HG03097 (cell line): ENCODE data around the gene GP9.

Experiments
- ATAC-seq: cut with Tn5 transposase; IDR thresholded peaks from one replicate; pipeline ENCODE4 v1.9.1; 2021; ENCODE audit not compliant: unreplicated experiment, low FRiP score

Gene GP9

DNA sequence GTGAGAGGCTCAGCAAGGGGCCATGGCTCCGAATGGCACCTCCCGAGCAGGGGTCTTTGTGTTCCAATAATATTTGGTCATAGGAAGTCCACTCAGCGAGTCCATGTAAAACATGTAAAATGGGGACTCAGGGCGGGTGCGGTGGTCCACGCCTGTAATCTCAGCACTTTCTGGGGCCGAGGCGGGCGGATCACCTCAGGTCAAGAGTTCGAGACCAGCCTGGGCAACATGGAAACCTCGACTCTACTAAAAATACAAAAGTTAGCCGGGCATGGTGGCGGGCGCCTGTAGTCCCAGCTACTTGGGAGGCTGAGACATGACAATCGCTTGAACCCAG lies 33.1 kb upstream of the GP9 start:
- ATAC-seq = no peak

- ATAC-seq = no peak
Observed at GRCh38 chr3:129028866-129029265, 31.7 kb upstream of the GP9 start.

- no peak for ATAC-seq
Observed at GRCh38 chr3:129030611-129031010, 30.0 kb upstream of the GP9 start.

DNA sequence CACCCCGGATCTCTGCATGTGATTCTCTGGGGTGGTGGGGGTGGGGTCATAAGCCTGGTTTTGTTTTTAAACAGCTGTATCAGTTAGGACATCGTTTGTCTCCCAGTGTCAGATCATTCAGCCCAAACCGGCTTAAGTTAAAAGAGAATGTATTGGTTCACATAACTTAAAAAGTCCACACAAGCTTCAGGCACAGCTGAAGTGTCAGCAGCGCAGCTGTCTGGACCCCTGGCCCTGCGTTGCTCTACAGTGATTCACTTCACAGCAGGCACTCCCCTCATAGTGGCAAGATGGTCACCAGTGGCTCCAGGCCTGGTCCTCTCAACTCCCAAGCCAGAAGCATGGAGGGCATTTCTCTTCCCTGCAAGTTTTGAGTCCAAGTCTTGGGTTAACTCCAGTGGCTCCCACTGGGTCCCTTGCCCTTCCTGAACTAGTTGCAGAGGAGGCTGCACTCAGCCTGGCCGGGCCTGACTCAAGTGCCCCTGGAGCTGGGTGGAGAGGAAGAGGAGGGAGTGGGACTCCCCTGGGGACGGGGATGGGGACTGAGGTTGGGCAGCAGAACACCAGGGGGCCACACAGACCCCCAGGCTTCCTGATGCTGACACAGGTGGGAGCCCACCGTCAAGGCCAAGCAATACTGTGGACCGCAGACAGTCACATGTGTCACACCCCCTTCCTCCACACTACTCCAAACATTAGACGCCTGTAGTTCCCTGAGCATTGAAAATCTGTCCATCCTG lies 28.9 kb upstream of the GP9 start:
- no peak for ATAC-seq

- ATAC-seq = no peak
Observed at GRCh38 chr3:129032716-129033115, 27.9 kb upstream of the GP9 start.

GRCh38 chr3:129033151-129033550 lies 27.4 kb upstream of the GP9 start:
- no peak for ATAC-seq

DNA sequence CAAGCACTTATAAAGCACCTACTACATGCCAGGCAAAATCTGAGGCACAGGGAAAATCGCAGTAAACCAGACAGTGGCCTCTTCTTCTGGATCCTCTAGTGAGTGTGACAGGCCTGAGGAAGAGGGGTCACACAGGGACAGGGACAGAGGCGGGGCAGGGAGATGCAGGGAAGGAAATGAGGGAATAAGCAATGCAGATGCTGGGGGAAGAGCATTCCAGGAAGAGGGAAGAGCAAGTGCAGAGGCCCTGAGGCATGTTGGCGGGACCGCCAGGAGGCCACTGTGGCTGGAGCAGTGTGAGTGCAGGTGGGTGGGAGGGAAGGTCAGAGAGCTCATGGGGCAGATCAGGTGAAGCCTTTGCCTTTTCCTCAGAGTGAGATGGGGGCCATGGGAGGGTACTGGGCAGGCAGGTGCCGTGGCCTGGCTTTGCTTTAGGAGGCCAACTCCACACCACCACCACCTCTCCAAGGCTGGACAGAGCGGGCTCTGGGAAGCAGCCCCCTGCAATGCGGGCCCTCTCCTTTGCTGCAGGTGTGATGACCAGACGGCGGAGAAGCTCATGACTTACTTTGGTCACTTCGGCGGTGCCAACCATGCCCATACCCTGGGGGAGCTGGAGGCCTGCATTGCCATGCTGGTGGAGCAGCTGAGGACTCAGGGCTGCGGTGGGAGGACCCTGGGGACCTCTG lies 26.8 kb upstream of the GP9 start:
- ATAC-seq = no peak

GRCh38 chr3:129034642-129035041 lies 25.9 kb upstream of the GP9 start:
- ATAC-seq = no peak

DNA sequence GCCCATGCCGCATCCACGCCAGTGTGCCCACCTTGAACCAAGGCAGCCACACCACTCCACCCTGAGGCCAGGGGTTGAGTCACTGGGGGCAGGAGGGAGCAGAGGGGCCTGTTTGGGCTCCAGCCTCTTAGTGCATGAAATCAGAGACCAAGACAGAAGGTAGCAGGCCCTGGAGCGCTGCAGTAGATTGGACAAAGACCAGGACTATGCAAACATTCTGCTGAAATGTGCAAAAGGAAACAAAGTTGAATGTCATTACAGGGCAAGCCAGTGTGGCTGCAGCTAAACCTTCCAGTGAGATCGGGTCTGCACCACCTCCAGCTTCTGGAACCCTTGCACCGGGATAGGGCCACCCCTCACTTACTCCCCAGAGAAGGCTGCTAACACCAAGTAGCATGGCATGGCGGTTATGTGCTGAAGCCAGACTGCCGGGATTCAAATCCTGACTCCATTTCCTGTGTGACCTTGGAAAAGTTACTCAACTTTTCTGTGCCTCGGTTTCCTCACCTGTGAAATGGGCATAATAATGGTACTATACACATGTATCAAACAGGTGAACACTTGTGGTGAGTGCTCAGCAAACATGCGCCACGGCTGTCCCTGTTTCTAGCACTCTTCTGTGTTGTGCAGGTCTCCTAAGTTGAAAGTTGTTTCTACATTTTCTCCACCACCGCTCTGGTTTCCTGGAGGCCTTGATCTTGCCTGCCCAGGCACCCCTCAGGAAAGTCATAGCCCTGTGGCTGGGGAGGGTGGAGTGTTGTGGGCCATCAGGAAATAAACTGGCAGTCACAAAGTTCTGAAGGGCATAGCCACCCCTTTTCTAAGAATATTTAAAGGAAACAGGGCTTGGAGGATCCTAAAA lies 25.0 kb upstream of the GP9 start:
- no peak for ATAC-seq

DNA sequence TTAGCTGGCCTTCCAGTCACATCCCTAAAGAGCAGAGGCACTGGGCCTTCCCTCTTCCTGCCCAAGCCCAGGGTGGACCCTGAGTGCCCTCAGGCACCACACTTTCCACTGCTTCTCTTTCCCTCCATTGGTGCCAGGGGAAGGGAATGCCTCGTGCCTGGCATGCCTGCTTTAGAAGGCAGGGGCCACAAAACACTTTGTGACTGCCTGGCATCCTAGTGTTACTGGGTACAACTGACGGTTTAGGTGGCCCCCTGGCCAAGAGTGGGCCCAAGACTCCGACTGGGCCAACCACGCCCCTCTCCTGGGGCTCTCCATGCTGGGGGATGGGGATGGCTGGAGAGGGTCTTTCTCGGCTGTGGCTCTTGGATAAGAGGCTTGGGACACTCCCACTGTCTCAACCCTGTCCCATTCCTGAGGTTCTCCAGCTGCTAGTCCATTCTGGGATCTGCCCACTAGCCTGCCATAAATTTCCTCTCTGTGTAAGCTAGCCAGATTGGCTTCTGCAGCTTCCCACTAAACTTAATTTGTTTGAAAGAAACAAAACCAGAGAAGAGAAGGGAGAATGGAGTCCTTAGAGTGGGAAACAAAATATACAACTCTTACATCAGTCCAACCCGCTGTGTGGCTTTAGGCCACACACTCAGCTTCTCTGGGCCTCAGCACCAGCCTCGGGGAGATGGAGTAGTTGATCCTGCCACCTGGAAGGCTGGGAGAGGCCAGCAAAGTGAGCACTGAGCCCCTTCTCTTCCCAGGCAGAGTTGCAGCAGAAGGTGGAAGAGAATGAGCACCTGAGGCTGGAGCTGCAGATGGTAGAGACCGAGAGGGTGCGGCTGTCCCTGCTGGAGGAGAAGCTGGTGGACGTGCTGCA lies 24.1 kb upstream of the GP9 start:
- ATAC-seq = no peak

- no peak for ATAC-seq
Observed at GRCh38 chr3:129037093-129037419, 23.5 kb upstream of the GP9 start.

DNA sequence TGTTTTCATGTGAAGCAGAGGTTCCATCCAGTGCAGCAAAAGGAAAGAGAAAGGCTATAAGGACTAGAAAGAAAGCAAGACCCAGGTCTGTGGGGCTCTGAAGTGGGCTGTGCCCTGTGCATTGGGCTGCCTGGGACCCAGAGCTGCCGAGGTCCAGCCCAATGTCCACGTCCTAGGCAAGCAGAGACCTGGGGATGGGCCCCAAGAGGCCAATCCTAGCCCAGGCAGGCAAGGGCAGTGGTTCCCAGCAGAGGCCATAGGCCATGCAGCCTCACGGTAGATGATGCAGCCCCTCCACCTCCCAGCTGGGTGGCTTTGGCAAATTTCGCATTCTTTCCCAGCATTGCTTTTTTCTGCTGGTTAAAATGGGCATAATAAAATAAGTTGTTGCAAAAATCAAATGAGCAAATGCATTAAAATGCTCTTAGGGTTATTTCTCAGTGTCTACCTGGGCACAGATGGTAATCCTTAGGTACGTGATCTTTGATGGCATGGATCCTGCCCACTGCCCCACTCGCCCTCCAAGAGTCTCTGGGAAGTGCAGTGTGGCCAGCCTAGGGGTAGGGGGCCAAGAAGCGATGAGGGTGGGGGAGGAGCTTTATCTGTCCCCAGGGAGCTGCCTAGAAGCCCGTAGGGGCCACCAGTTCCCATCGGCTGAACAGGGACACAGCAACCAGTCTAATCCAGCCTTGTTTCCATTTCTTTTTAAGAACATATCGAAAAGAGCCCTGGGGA lies 22.3 kb upstream of the GP9 start:
- ATAC-seq = no peak

DNA sequence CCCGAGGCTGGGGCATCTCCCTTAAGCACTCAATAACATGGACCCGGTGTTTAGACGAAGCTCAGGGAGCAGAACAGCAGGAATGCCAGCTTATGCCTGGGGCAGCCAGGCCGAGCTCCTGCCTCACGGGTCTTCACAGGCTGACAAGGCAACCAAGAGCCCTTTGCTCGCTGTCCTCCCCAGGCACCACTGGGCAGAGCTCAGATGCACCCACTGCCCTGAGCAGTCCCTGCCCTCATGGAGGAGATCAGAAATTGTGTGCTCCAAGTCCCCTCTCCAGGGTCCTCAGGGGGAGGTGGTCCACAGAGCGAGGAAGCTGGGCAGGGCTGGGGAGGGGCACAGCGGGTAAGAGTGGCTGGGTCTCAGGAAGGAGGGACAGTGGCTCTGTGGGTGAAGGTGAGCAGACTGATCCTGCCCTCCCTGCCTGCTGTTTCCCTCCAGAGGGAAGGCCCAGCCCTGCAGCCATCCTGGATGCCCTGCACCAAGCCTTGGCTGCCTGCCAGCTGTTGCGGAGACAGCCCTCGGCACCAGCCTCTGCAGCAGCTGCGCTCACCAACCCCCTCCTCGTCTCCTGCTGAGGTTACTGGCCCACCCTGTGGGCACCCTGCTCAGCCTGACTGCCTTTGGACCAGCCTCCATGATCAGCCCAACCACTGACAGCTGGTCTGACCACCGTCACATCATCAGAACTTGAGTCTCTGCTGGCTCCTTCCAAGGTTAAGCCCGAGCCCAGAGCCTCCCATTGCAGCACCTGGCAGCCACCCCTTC lies 21.1 kb upstream of the GP9 start:
- no peak for ATAC-seq

DNA sequence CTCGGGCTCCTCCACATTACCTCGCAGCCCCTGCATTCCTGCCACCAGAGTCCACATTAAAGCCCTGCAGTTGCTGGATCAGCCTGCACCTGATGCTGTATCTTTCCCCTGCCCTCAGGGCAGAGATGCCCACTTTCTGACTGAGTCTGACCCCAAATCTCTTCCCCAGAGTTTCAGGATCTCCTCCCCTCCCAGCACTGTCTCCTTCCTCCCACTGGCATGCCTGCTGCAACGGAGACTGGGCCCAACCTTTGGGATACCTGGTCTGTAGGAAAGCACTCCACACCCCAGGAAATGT lies 20.6 kb upstream of the GP9 start:
- ATAC-seq = no peak

DNA sequence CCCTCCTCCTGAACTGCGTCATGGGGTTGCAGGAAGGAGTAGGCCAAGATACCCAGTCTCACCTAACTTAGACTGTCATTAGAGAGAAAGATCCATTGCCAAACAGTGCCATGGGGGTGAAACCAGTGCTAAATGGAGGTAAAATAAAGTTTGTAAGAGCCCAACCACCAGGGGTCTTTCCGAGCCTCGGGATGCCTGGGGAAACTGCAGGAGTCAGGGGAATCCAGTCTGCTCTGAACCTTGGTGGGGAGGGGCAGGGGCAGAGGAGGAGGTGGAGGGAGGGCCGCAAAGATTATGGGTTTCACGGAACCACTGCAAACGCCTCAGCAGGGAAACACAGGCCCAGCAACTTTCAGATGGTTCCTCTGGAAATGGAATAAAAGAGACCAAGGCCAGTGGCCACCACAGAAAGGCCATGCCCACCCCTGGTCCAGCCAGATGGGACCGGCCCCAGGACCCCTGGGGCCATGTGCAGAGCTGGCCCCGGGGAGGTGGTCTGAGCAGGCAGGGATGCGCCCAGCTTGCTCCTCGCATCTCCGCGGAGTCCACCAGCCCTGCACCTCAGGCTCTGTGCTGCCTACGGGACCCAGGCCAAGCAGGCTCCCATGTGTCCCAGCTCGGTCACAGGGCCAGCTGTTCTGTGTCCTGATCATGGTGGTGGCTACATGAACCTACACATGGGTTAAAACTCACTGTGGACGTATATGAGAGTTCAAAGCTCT lies 19.8 kb upstream of the GP9 start:
- no peak for ATAC-seq

GRCh38 chr3:129045675-129046036 lies 14.9 kb upstream of the GP9 start:
- no peak for ATAC-seq

DNA sequence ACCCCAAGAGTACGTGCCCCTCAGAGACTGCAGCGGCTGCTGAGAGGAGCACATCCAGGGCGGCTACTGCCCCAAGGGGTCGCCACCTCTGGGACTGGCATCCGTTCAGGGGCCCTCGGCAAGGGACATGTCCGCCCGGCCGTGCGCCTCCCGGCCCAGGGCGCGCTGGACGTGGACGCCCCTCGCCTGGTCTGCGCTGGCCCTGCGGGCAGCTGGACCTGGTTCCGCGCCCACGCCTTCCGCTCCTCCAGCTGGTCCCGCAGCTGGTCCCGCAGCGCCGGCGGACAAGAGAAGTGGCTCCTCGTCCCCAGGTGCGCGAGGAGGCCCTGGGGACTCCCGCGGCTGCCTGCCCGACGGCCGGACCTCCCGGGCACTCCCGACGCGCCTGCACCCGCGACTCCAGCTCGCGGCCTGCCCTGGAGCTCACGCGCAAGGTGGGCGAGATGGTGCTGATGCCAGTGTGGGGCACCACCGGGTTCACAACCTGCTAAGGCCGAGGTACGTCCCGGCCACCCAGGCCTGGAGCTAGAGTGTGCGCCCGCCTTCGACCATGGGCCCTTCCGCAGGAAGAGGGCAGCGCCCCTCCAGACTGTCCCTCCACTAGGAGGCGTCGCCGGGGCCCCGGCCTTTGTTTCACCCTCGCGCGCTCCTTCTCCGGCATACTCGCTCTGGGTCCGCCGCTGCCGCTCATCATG lies 14.4 kb upstream of the GP9 start:
- ATAC-seq = no peak

GRCh38 chr3:129046732-129047552 lies 13.6 kb upstream of the GP9 start:
- no peak for ATAC-seq
